GM21786 (cell line): Measurements from ENCODE around the gene DNAJB12.
"Not testable (repeated sequence)": the region's sequence is repeated elsewhere in the genome, so short reads cannot be mapped to it uniquely, and the experiment has no call there.

Source experiments
- ATAC-seq: cut with Tn5 transposase; IDR thresholded peaks from one replicate; pipeline ENCODE4 v1.9.1; 2021; ENCODE audit not compliant: unreplicated experiment

DNAJB12 gene

DNA sequence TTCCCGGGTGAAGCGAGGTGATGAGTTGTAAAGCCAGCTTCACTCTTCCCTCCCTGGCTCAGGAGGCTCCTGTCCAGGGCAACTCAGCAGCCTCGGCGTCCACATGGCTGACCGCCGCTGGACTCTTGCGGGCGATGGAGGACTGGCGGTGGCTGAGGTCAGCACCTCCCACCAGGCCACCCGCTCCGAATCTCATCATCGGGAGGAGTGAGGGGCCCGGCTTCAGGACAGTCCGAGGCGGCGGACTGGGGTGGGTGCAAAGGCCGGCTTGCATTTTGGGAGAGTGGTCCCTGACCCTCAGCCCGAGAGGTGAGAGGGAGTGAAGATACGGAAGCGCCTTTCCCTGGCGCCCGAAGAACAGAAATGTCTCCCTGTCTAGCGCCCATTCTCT, 759 bp downstream of the DNAJB12 start:
- peak; percentile 5 for ATAC-seq

DNA sequence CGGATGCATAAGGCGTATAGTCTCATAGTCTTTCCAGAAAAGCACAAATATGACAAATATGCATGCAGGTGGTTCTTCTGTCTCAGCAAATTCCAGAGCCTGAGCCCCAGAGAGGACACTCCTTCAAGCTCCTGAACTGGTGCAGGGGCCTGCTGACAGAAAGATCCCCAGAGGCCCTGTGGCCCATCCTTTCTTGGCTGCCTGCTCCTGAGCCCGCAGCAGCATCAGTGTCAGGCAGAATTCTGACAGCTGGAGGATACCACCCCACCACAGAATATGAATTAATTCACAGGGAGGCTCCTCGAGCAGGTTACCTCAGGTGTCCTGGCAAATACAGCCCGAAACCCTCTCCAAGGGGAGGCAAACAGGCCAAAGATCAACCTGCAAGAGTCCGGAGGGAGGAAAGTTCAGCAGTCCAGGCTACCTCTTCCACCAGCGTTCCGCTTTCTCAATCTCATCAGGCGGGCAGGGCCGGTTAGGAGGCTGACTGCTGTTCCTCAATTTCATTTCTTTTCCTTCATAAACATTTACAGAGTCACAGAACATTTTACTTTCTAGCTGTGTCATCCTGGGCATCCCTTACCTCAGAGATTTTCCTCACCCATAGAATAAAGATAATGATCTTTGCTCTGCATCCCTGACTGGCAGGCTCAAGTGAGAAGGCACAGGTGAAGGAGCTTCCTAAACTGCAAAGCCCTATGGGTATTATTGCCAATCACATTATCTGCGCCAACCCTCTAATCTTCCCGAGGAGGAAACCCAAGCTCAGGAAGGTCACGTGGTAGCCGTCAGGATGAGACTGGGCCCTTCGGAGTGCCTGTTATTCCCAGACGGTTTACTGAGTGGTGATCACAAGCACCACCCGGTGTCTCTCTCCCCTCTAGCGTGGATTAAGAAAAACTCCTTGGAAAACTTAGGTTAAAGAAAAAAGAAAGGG, 1.4 kb downstream of the DNAJB12 start:
- ATAC-seq, result no peak

DNA sequence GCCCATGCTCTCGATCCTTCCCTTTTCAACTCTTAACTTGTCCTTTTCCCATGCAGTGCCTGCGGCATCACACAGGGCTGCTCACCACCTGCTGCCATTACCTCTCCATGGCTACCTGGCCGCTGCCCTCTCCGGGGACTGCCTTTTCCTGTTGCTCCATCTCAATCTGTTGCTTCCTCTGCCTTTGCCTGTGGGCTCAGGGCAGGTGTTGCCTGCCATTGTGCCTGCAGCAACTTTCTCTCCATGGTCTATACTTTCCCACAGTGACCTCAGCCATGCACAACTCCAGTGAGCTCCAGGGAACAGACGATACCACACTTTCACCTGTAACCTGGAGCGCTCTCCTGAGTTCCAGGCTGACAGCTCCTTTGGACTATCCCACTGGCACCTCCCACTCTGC, 3.2 kb downstream of the DNAJB12 start:
- no peak for ATAC-seq

DNA sequence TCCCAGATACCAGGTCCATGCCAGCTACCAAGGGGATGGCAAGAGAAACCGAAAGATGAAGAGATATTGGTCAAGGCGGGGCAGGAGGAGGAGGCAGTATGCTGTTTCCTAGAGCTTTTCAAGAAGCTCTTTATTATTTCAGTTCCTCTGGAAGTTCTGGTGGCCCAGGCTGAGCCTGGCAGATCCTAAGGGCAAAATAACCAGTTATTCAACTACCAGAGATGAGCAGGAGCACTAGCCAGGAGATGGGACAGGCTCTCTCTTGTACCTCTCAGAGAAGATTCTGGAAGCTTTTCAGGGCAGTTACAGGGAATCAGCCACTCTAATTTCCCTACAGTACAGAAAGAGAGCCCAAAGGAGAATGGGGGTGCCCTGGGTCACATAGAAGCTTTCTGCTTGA, 5.3 kb downstream of the DNAJB12 start:
- no peak for ATAC-seq

DNA sequence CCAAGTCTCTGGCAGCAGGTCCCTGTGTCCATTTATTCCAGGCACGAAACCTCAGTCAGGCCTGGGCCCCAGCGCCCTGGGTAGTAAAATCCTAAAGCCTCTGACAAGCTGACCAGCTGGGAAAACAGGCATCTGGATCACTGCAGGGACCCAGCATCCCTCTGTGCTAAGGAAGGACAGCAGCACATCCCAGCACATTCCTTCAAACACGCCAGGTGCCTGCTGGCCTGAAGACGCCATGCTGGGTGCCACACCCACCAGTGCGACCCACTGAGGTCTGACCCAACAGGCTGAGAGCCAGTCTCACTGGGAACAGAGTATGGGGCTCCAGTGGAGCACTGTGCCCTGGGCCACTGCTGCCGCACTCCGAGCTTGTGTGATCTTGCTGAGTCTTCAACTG, 6.4 kb downstream of the DNAJB12 start:
- ATAC-seq, result no peak

DNA sequence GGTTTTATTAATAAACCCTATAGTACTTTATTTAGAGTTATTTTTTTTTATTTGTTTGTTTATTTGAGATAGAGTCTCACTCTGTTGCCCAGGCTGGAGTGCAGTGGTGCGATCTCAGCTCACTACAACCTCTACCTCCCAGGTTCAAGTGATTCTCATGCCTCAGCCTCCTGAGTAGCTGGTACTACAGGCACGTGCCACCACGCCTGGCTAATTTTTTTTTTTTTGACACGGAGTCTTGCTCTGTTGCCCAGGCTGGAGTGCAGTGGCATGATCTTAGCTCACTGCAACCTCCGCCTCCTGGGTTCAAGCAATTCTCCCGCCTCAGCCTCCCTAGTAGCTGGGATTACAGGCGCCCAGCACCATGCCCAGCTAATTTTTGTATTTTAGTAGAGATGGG, 8.6 kb downstream of the DNAJB12 start:
- ATAC-seq, result not testable (repeated sequence)

DNA sequence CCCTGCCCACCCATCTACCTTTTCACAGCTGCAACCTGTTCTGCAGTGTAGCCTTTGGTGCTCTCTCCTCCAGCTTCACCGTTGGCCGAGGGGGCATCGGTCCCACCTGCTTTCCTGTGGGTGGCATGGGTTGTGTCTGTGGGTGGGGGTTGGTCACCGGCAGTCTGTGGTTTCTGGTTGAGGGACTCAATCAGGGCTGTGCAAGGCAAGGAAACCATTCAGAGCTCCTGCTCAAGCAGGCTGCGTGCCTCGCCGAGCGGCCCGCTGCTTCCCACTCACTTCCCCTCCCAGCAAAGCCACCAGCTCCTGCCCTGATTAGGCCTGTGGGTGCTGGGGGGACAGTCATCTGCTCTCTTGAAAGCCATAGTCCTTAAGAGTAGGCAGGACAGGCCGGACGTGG, 9.8 kb downstream of the DNAJB12 start:
- ATAC-seq, result no peak

DNA sequence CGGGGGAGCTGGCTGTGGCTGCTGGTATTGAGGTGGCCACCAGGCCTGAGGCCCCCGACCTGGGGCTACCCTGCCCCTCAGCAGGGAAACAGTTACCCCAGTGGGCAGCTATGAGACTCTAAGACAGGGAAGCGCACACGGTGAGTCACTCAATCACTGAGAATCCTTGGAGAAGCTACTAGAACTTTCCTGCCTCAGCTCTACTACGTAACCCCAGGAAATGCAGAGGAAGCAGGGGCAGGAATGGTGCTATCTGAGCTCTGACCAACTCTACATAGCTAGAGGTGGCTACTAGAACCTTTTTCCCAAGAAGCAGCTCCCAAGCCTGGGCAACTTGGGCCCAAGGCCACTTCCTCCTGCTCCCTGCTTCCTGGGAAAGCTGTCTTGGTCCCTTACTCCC, 11.8 kb downstream of the DNAJB12 start:
- no peak for ATAC-seq

DNA sequence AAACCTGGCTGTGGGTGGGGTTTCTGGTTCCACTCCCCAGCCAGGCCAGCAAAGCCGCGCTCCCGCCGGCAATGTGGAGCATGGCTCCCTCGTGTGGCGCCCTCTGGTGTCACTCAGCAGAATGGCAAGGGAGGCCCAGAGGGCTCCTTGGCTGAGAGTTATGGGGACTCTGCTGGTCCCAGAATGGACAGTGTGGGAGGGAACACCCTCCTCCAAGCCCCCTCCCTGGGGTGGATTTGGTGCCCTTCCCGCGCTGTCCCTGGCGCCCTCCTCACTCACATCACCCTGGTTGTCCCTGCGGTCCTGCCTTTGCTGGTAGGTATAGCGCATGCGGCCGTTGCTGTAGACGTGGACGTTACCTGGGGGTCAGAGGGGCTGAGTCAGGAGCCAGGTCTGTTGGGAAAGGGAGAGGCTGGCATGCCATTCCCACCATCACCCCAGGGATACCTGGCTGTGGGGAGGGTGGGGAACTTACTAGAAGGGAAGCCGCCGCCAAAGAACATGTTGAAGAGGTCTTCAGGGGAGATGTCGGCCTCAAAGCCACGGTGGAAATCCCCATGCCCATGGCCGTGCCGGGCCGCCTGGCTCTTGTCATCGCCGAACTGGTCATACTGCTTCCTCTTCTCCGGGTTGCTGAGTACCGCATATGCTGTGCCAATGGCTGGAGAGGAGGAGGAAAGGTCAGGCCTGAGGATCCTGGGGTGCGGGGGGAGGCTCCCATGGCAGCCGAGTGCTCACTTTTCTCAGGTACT, 14.0 kb downstream of the DNAJB12 start:
- no peak for ATAC-seq

DNA sequence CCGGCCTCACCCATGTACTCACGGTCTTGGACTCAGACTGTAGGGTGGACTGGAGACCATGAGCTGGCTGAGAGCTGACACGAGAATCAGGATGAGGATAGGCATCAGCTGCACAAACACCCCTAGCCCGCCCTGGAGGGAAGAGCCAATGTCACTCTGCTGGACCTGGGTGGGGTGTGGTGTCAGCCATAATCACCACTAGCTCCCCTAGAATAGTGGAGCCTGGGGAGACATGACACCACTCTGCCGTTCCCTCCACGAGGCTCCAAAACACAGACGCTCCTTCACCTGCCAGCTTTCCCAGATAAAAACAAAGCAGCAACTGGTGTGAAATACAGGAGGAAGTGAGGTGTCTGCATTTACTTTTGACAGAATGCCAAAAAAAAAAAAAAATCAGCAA, 16.5 kb downstream of the DNAJB12 start:
- no peak for ATAC-seq

- no peak for ATAC-seq
These were observed 17.0 kb downstream of the DNAJB12 start for GRCh38 chr10:72337722-72338121.

- no peak for ATAC-seq
These were observed 17.6 kb downstream of the DNAJB12 start for GRCh38 chr10:72337039-72337629.

DNA sequence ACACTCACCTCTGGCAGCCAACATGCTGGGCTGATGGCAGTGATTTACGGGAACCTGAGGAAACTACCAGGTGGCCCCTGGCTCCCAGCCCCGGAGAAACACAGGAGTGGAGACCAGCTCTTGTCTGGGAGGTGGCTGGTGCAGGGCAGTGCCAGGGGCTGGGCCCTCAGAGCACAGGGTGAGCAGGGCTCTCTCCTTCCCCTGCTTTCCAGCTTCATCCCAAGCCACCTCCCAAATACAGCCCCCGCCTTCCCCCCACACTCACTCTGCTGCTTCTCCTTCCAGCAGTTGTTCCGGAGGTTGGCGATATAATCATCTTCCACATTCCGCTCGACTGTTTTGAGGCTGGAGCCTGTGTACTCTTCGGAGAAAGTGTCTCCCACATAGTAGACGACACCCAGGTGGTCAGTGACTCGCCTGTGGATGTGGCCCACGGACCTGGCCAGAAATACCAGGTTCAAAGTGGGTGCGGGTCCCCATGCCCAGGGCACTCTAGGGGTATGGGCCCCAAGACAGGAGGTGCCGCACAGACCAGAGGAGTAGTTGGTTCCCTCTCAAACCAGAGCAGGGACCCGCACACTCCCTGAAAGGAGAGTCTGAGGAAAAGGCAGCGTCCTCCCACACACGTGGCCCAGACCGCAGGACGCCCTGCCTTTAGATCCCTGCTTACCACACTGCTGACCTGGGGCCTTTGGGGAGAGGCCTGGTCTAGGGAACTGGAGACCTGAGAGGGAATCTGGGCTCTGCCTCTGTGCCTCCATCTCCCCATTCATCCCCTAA, 18.3 kb downstream of the DNAJB12 start:
- ATAC-seq, result no peak

- ATAC-seq, result peak; percentile 34
These were observed 19.1 kb downstream of the DNAJB12 start for GRCh38 chr10:72335394-72336258.

DNA sequence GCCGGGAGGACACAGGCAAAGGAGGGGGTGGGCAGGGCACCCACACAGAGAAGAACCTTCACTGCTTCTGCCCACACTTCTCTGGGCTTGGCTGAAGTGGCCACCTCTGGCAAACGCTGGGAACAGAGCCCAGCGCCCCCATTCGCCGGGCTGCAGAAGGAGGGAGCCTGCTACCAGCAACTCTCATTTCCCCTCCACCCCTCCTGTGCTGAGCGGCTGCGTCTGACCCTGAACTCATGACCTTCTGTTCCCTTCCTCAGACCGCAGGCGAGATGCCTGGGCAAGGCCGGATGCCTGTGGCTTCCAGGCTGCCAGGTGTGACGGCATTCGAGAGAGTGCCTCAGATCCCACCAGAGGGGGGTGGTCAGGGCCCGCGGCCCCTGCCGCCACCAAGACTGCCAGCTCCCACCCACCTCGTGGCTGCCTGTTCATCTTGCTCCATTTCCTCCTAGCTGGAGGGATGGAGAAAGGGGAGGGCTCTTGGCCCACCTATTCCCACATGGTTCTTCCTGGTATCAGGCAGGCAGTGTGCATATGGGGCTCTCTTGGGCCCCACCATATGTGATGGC, 19.8 kb downstream of the DNAJB12 start:
- peak; percentile 62 for ATAC-seq

DNA sequence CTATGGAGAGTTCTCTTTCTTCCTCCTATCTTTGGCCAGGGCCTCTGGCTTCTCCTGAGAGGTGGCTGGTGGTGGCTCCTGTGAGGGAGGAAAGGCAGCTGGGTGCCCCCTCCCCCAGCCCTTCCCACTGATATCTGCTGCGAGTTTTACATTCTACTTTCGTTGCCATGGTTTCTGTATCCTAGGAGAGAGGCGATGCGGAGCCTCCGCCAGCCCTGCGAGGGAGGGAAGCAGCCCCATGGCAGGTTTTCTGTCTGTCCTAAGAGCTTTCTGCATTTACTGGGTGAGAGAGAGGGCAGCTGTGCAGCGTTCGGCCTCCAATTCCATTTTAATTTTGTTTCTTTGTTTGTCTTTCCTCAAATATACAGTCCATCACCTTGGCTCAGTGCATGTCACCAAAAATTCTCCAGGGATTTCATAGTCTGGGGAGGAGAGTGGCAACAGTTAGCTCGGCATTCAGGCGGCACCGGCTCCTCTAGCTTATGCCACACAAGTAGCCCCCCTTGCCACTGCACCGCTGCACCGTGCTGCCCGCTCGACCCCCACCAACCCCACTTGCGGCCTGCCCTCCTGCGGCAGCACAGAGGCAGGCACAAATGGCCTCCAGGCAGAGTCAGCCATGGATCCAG, 20.4 kb downstream of the DNAJB12 start:
- ATAC-seq, result no peak

DNA sequence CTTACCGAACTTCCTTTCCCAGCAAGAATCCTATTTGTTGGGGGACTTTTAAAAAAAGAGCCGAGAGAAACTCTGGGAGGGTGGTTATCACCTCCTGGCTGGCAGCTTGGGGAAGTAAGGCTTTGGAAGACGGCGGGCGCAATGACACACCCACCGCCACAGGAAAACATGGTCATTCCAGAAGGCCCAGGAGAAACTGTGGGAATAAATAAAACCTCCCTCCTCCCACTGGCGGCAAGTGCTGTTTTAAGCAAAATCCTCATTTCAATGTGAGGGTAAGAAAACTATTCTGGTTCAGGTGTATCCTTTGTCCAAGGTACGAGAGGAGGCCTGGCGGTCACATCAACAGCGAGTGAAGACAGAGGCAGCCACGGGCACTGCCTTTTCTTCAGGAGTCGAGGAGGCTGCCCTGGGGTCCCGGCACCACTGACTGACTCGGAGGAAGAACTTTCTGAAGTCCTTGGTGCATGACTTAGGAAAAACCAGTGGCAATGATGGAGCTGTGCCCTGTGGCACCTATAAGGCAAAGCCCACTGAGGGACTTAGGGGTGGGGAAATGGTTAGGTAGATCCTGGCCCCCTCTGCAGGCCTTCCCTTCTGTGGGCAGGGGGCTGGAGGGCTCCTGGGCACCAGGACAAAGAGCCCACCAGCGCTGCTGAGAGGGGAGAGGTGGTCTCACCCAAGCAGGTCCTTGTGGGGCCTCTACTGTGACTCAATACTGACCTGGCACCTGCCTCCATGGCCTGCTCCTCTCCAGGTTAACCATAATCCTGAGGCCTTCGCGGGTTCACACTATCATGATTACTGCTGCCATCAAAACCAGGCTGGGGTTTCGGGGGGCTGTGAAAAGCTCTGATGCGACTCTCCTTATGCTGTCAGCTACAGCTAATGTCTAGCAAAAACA, 21.4 kb downstream of the DNAJB12 start:
- no peak for ATAC-seq

DNA sequence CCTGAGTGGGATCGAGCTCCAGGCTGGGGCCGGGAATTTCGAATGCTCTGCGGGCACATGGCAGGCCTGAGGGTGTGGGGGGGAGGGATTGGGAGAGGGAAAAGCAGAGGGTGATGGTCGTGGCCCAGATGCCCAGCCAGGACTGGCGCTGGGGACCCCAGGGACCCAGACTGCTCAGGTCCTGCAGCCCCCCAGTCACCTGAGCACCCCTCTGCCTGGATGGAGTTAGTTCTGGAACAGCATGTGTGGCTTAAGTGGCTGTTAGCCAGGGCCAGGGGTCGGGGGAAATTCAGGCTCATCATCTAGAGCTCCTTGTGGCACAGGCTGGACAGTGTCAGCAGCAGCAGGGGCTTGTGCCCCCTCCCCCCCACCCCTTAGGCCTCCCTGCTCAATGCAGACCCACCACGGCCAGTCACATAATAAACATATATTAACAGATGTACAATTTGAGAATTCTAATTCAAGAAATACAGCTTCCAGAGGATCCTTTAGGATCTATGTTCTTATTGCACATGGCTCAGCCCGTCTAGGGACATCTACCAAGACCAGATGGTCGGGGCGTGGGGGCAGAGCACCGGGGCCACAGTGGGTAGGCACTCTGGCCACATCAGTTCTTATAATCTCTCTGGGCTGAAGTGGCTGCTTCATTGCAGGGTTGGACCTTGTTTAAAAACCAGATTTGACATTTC, 22.2 kb downstream of the DNAJB12 start:
- no peak for ATAC-seq
